ENCODE measurements around the gene ATE1. TPM values are rescaled to one million over a fixed set of nuclear protein-coding genes. Genes with fewer than 3 reads are reported as not detected.

ATE1 gene
- total and polyA plus RNA-seq, 2 of the 4 experiments (the other 2 are of a cell fraction) = 6.4 to 27.8 TPM

- no peak for ATAC-seq (ENCODE audit: low read depth)
- Histone ChIP-seq H3K4ac (ENCODE audit: low read depth, low read length) (no peak overlapping the region), H3K79me1 (ENCODE audit: low read depth in 1 of 2, low read length in 2 of 2) (no peaks in the 10 kb centered on the region; a peak in 1 of 4 replicates), H4K91ac (ENCODE audit: insufficient read depth, low read depth, low read length) (no peak overlapping the region), H3K36me3 (ENCODE audit: control insufficient read depth, insufficient read depth, low read length) (no peaks in the 10 kb centered on the region), H3K14ac (replicated peaks; ENCODE audit: low read depth, low read length) (no peak overlapping the region), H2AK5ac (ENCODE audit: low read depth, low read length) (no peak overlapping the region), H3K18ac (ENCODE audit: low read depth, low read length) (no peak overlapping the region), H3K9me1 (ENCODE audit: insufficient read depth, low read length) (peaks cover 3% of the 10 kb centered on the region; the same call in 1 of the 2 replicates), H3K4me1 (ENCODE audit: control insufficient read depth, insufficient read depth, low read length) (no peaks in the 10 kb centered on the region), H3K23ac (ENCODE audit: low read depth, low read length) (no peak overlapping the region), H3K56ac (ENCODE audit: extremely low read depth, insufficient read depth, low read length) (no peak overlapping the region), H2AFZ (replicated peaks; ENCODE audit: low read length, poor library complexity) (no peak overlapping the region), H2BK15ac (ENCODE audit: low read depth, low read length) (no peak overlapping the region), H3K4me2 (ENCODE audit: low read depth, low read length) (no peak overlapping the region), H2AK9ac (replicated peaks; ENCODE audit: low read depth, low read length, poor library complexity) (no peak overlapping the region), H3K9ac (ENCODE audit: low read depth, low read length) (no peak overlapping the region), H2BK5ac (ENCODE audit: low read depth, low read length, poor library complexity, severe bottlenecking) (no peak overlapping the region), H3K9me3 (ENCODE audit: control insufficient read depth, insufficient read depth, low read length) (no peaks in the 10 kb centered on the region), H4K20me1 (ENCODE audit: insufficient read depth, low read length) (no peaks in the 10 kb centered on the region), H4K5ac (ENCODE audit: low read depth, low read length) (no peak overlapping the region), H2BK120ac (ENCODE audit: low read depth, low read length) (no peak overlapping the region), H3K27me3 (ENCODE audit: control insufficient read depth, insufficient read depth, low read length) (no peaks in the 10 kb centered on the region), H2BK20ac (ENCODE audit: low read depth, low read length) (no peak overlapping the region), H3K27ac (ENCODE audit: insufficient read depth, low read length) (no peak overlapping the region), H3K4me3 (ENCODE audit: insufficient read depth, low read depth, low read length) (no peak overlapping the region), H4K8ac (ENCODE audit: low read depth in 2 of 2, low read length in 2 of 2) (no peak overlapping the region)
- no peak for DNase-seq
- in situ Hi-C loops (cut with MboI; ENCODE audit: low sequenced_read_pairs) (no loop called here), dilution Hi-C loops (cut with HindIII; ENCODE audit: low sequenced_read_pairs, unreplicated experiment) (no loop called here), intact Hi-C loops (cut with micrococcal nuclease) (no loop called here)
- ChIA-PET POLR2A (ENCODE audit: unreplicated experiment) (no interaction called here), CTCF (no interaction called here)
- TF ChIP-seq BHLHE40 (IDR thresholded peaks at IDR 0.05; ENCODE audit: low read depth, low read length) (no peak), MAZ (IDR thresholded peaks at IDR 0.05; ENCODE audit: borderline replicate concordance, low read depth, low read length) (no peak), RFX5 (IDR thresholded peaks at IDR 0.05; ENCODE audit: low read depth, low read length) (no peak)
- no TSS peak for BruUV-seq (replicated peaks)
- no CpG with 5 or more reads among the region's 4 CpGs for WGBS, 2 experiments (ENCODE audit: extremely low coverage in 2 of 2, insufficient read length in 1 of 2)
These were observed 161.4 kb downstream of the ATE1 start for GRCh38 chr10:121766426-121766825.
